HEK293 (cell line): ENCODE results near the gene THTPA.

Experiments
- BCL11B ChIP-seq: fragments of 450-650 bp; formaldehyde crosslinking; IDR thresholded peaks from 2 replicates; pipeline ENCODE4 v1.5.1; 2016; ENCODE audit warnings: low read depth, missing biosample characterization, missing genetic modification characterization
- GLIS1 ChIP-seq: fragments of 450-650 bp; formaldehyde crosslinking; IDR thresholded peaks from 2 replicates; pipeline ENCODE4 v1.5.1; 2016; ENCODE audit warnings: missing biosample characterization, missing genetic modification characterization
- HOXD13 ChIP-seq: sonication (generic); formaldehyde crosslinking; IDR thresholded peaks from 2 replicates; pipeline ENCODE4 v1.8.0; 2022; ENCODE audit warnings: missing genetic modification reagents, borderline replicate concordance
- OVOL3 ChIP-seq: fragments of 450-650 bp; formaldehyde crosslinking; IDR thresholded peaks from 2 replicates; pipeline ENCODE4 v1.5.1; 2016; ENCODE audit warnings: missing biosample characterization, missing genetic modification characterization
- PATZ1 ChIP-seq: fragments of 450-650 bp; formaldehyde crosslinking; IDR thresholded peaks from 2 replicates; pipeline ENCODE4 v1.5.1; 2016; ENCODE audit warnings: missing biosample characterization, missing genetic modification characterization
- PRDM10 ChIP-seq: fragments of 450-650 bp; formaldehyde crosslinking; IDR thresholded peaks from 2 replicates; pipeline ENCODE4 v1.5.1; 2016; ENCODE audit warnings: missing biosample characterization, missing genetic modification characterization
- REPIN1 ChIP-seq: fragments of 450-650 bp; formaldehyde crosslinking; IDR thresholded peaks from 2 replicates; pipeline ENCODE4 v1.5.1; 2017; ENCODE audit warnings: missing biosample characterization, missing genetic modification characterization, low read depth
- SP3 ChIP-seq: fragments of 450-650 bp; formaldehyde crosslinking; IDR thresholded peaks from 2 replicates; pipeline ENCODE4 v1.5.1; 2016; ENCODE audit warnings: missing biosample characterization, missing genetic modification characterization
- ZBTB20 ChIP-seq: fragments of 450-650 bp; formaldehyde crosslinking; IDR thresholded peaks from 2 replicates; pipeline ENCODE4 v1.5.1; 2016; ENCODE audit warnings: missing biosample characterization, missing genetic modification characterization
- ZBTB44 ChIP-seq: fragments of 450-650 bp; IDR thresholded peaks from 2 replicates; pipeline ENCODE4 v1.5.1; 2018; ENCODE audit warnings: missing biosample characterization, mild to moderate bottlenecking, missing genetic modification characterization
- ZBTB6 ChIP-seq: fragments of 450-650 bp; formaldehyde crosslinking; IDR thresholded peaks from 2 replicates; pipeline ENCODE4 v1.5.1; 2017; ENCODE audit warnings: missing biosample characterization, missing genetic modification characterization
- ZNF26 ChIP-seq: fragments of 450-650 bp; formaldehyde crosslinking; IDR thresholded peaks from 2 replicates; pipeline ENCODE4 v1.5.1; 2016; ENCODE audit warnings: missing biosample characterization, missing genetic modification characterization
- ZNF292 ChIP-seq: fragments of 450-650 bp; formaldehyde crosslinking; IDR thresholded peaks from 2 replicates; pipeline ENCODE4 v1.5.1; 2016; ENCODE audit warnings: low read depth, missing biosample characterization, missing genetic modification characterization, borderline replicate concordance
- ZNF354C ChIP-seq: fragments of 450-650 bp; formaldehyde crosslinking; IDR thresholded peaks from 2 replicates; pipeline ENCODE4 v1.5.1; 2016; ENCODE audit warnings: missing biosample characterization, missing genetic modification characterization, low read depth, borderline replicate concordance
- ZNF391 ChIP-seq: fragments of 450-650 bp; formaldehyde crosslinking; IDR thresholded peaks from 2 replicates; pipeline ENCODE4 v1.5.1; 2016; ENCODE audit warnings: low read depth, missing biosample characterization, missing genetic modification characterization, borderline replicate concordance
- ZNF501 ChIP-seq: fragments of 450-650 bp; formaldehyde crosslinking; IDR thresholded peaks from 2 replicates; pipeline ENCODE4 v1.5.1; 2016; ENCODE audit warnings: missing biosample characterization, missing genetic modification characterization
- ZNF518A ChIP-seq: fragments of 450-650 bp; formaldehyde crosslinking; conservative IDR thresholded peaks from 2 replicates; pipeline ENCODE4 v1.5.1; 2016; ENCODE audit warnings: low read depth, missing biosample characterization, missing genetic modification characterization
- ZNF548 ChIP-seq: fragments of 450-650 bp; formaldehyde crosslinking; IDR thresholded peaks from 2 replicates; pipeline ENCODE4 v1.5.1; 2016; ENCODE audit warnings: missing biosample characterization, missing genetic modification characterization
- ZNF670 ChIP-seq: fragments of 450-650 bp; formaldehyde crosslinking; IDR thresholded peaks from 2 replicates; pipeline ENCODE4 v1.5.1; 2016; ENCODE audit warnings: missing biosample characterization, missing genetic modification characterization, low read depth
- ZNF792 ChIP-seq: fragments of 450-650 bp; formaldehyde crosslinking; IDR thresholded peaks from 2 replicates; pipeline ENCODE4 v1.5.1; 2016; ENCODE audit warnings: missing biosample characterization, missing genetic modification characterization
- ZNF843 ChIP-seq: fragments of 450-650 bp; formaldehyde crosslinking; IDR thresholded peaks from 2 replicates; pipeline ENCODE4 v1.5.1; 2016; ENCODE audit warnings: missing biosample characterization, missing genetic modification characterization
- ZSCAN18 ChIP-seq: fragments of 450-650 bp; formaldehyde crosslinking; IDR thresholded peaks from 2 replicates; pipeline ENCODE4 v1.5.1; 2016; ENCODE audit warnings: missing biosample characterization, missing genetic modification characterization

Gene THTPA

GRCh38 chr14:23578560-23579310 is 22.7 kb downstream of the THTPA start, which contains the start of gene JPH4 (continued):
- TF ChIP-seq ZBTB44 (no peak), ZSCAN18 (no peak), ZNF518A (tag by site-specific recombination) (no peak; the same call in 1 of the 2 replicates), PRDM10 (tag by site-specific recombination) (peak; percentile 64), ZNF354C (tag by site-specific recombination) (no peak), ZNF792 (tag by site-specific recombination) (no peak), ZBTB20 (tag by site-specific recombination) (no peak), OVOL3 (tag by site-specific recombination) (no peak), ZNF843 (tag by site-specific recombination) (no peak), ZBTB6 (tag by site-specific recombination) (no peak), ZNF501 (tag by site-specific recombination) (no peak), SP3 (peak; percentile 25; the same call in 1 of the 2 replicates), ZNF26 (no peak), ZNF670 (no peak), HOXD13 (CRISPR knock-in tag) (no peak), ZNF548 (tag by site-specific recombination) (no peak), PATZ1 (tag by site-specific recombination) (peak; percentile 33), BCL11B (no peak), ZNF391 (tag by site-specific recombination) (no peak), REPIN1 (tag by site-specific recombination) (no peak), ZNF292 (no peak), GLIS1 (tag by site-specific recombination) (peak; percentile 48; the same call in 1 of the 2 replicates)
